A549 (cell line): ENCODE data around the gene STAC. TPM values are rescaled to one million over a fixed set of nuclear protein-coding genes. Genes with fewer than 3 reads are reported as not detected.

ENCODE experiments used
- ATAC-seq, 2 experiments: fragments of 200-7000 bp in 1 of 2; fragments of >200 bp in 1 of 2; cut with Nextera tagmentation in 1 of 2; cut with Tn5 transposase in 1 of 2; 3 replicates each; pipeline versions ENCODE4 v1.8.0 to v1.9.1; 2018 to 2020; ENCODE audit warnings: mild to moderate bottlenecking in 1 of 2, moderate library complexity in 1 of 2
- CTCF ChIA-PET: fragments of 300-600 bp; sonication (Branson Sonifier 250); formaldehyde crosslinking; extraction: SDS; loops from one replicate; lab custom pipeline; 2021; ENCODE audit warnings: antibody characterized with exemption, inconsistent platforms; lab: Yijun Ruan, JAX
- POLR2A ChIA-PET: fragments of 350-600 bp; formaldehyde crosslinking; extraction: SDS; loops from one replicate; lab custom pipeline; 2021; ENCODE audit warnings: antibody characterized with exemption, inconsistent platforms; lab: Yijun Ruan, JAX
- DNase-seq, 2 experiments: peaks; one replicate each; pipeline versions ENCODE4 v3.0.0 to v3.0.0-alpha.2; 2011 to 2016; ENCODE audit warnings: low read depth in 1 of 2, low spot score in 1 of 2
- FAIRE-seq: peaks from 2 replicates; lab custom pipeline; 2011; peaks lifted over from hg19 to GRCh38; lab: Jason Lieb, UNC
- H3K27ac ChIP-seq, 2 experiments: fragments of >200 bp; sonication (Bioruptor Twin); formaldehyde crosslinking; 3 replicates each; pipeline ENCODE4 v1.5.1; 2016 to 2017
- H3K4me1 ChIP-seq: fragments of >200 bp; sonication (Bioruptor Twin); formaldehyde crosslinking; 3 replicates; pipeline ENCODE4 v1.6.1; 2016
- H3K4me2 ChIP-seq: fragments of >200 bp; sonication (Bioruptor Twin); formaldehyde crosslinking; 3 replicates; pipeline ENCODE4 v1.6.1; 2016
- H3K4me3 ChIP-seq: fragments of >200 bp; sonication (Bioruptor Twin); formaldehyde crosslinking; 3 replicates; pipeline ENCODE4 v1.5.1; 2016
- H3K9me3 ChIP-seq: fragments of >200 bp; sonication (Bioruptor Twin); formaldehyde crosslinking; 3 replicates; pipeline ENCODE4 v1.6.1; 2016
- BCL3 ChIP-seq: fragments of >200 bp; sonication (Bioruptor Twin); formaldehyde crosslinking; IDR thresholded peaks from 3 replicates; pipeline ENCODE4 v1.6.1; 2016
- CBX2 ChIP-seq: fragments of 200-600 bp; sonication (generic); IDR thresholded peaks from 2 replicates; pipeline ENCODE4 v1.6.1; 2016; ENCODE audit warnings: low read depth, mild to moderate bottlenecking, borderline replicate concordance
- CBX8 ChIP-seq: fragments of 200-600 bp; sonication (generic); IDR thresholded peaks from 2 replicates; pipeline ENCODE4 v1.6.1; 2016
- CEBPB ChIP-seq, 2 experiments: fragments of >200 bp in 1 of 2; sonication (Bioruptor Twin) in 1 of 2; formaldehyde crosslinking in 1 of 2; IDR thresholded peaks; 2 replicates each; pipeline ENCODE4 v1.6.1; 2012 to 2016
- CHD2 ChIP-seq: fragments of 150-350 bp; IDR thresholded peaks from 2 replicates; pipeline ENCODE4 v1.6.1; 2014; ENCODE audit warnings: low read length; ENCODE audit not compliant: partially characterized antibody
- CTCF ChIP-seq: fragments of >200 bp; sonication (Bioruptor Twin); formaldehyde crosslinking; IDR thresholded peaks from 3 replicates; pipeline ENCODE4 v1.5.1; 2016
- EHF ChIP-seq: fragments of 250-450 bp; sonication (Bioruptor Pico); IDR thresholded peaks from 2 replicates; pipeline ENCODE4 v1.5.0; 2020; ENCODE audit warnings: mild to moderate bottlenecking
- EHMT2 ChIP-seq: fragments of 200-600 bp; sonication (generic); IDR thresholded peaks from 2 replicates; pipeline ENCODE4 v1.6.1; 2016; ENCODE audit warnings: antibody characterized with exemption, low read depth, mild to moderate bottlenecking, moderate library complexity
- EP300 ChIP-seq, 2 experiments: fragments of >200 bp; sonication (Bioruptor Twin); formaldehyde crosslinking; IDR thresholded peaks; 2 replicates in 1 of 2; 3 replicates in 1 of 2; pipeline ENCODE4 v1.6.1; 2016 to 2017
- ESRRA ChIP-seq: fragments of 150-350 bp; IDR thresholded peaks from 2 replicates; pipeline ENCODE4 v1.6.1; 2014; ENCODE audit warnings: mild to moderate bottlenecking, low read length, borderline replicate concordance
- FOSB ChIP-seq: fragments of 250-450 bp; sonication (Bioruptor Pico); IDR thresholded peaks from 2 replicates; pipeline ENCODE4 v1.5.0; 2020; ENCODE audit warnings: mild to moderate bottlenecking, moderate library complexity
- FOXS1 ChIP-seq: fragments of 250-450 bp; sonication (Bioruptor Pico); IDR thresholded peaks from 2 replicates; pipeline ENCODE4 v1.5.0; 2020; ENCODE audit warnings: mild to moderate bottlenecking, moderate library complexity
- GATA3 ChIP-seq: IDR thresholded peaks from 2 replicates; pipeline ENCODE4 v1.6.1; 2012; ENCODE audit warnings: borderline replicate concordance
- HES2 ChIP-seq: fragments of >200 bp; sonication (Bioruptor Twin); formaldehyde crosslinking; IDR thresholded peaks from 2 replicates; pipeline ENCODE4 v1.6.1; 2016
- HEYL ChIP-seq: fragments of 250-450 bp; sonication (Bioruptor Pico); IDR thresholded peaks from 2 replicates; pipeline ENCODE4 v1.8.0; 2021; ENCODE audit warnings: mild to moderate bottlenecking, moderate library complexity
- HMGXB4 ChIP-seq: fragments of 250-450 bp; sonication (Bioruptor Pico); IDR thresholded peaks from 2 replicates; pipeline ENCODE4 v1.5.0; 2021; ENCODE audit warnings: mild to moderate bottlenecking, moderate library complexity, borderline replicate concordance
- HOXB13 ChIP-seq: fragments of 250-450 bp; sonication (Bioruptor Pico); IDR thresholded peaks from 2 replicates; pipeline ENCODE4 v1.5.0; 2020; ENCODE audit warnings: low read depth, mild to moderate bottlenecking, moderate library complexity
- HOXB5 ChIP-seq: fragments of 250-450 bp; sonication (Bioruptor Pico); IDR thresholded peaks from 2 replicates; pipeline ENCODE4 v1.5.0; 2020; ENCODE audit warnings: mild to moderate bottlenecking, moderate library complexity
- JUNB ChIP-seq: fragments of >200 bp; sonication (Bioruptor Twin); formaldehyde crosslinking; IDR thresholded peaks from 2 replicates; pipeline ENCODE4 v1.6.1; 2016
- MYC ChIP-seq: IDR thresholded peaks from 2 replicates; pipeline ENCODE4 v1.6.1; 2012; ENCODE audit warnings: mild to moderate bottlenecking, inconsistent platforms, low read length, improper control_type of control experiment, borderline replicate concordance
- NFE2L2 ChIP-seq: fragments of 150-350 bp; conservative IDR thresholded peaks from 2 replicates; pipeline ENCODE4 v1.6.1; 2014; ENCODE audit warnings: low read length
- NR3C1 ChIP-seq: fragments of >200 bp; sonication (Bioruptor Twin); formaldehyde crosslinking; IDR thresholded peaks from 3 replicates; pipeline ENCODE4 v1.6.1; 2017
- PBX3 ChIP-seq: IDR thresholded peaks from 2 replicates; pipeline ENCODE4 v1.6.1; 2012
- PHF8 ChIP-seq: fragments of 200-600 bp; sonication (generic); IDR thresholded peaks from 2 replicates; pipeline ENCODE4 v1.6.1; 2016; ENCODE audit warnings: low read depth, mild to moderate bottlenecking, antibody characterized with exemption, moderate library complexity, borderline replicate concordance
- POLR2A ChIP-seq: IDR thresholded peaks from 2 replicates; pipeline ENCODE4 v1.6.1; 2012; ENCODE audit warnings: mild to moderate bottlenecking, low read length
- POLR2AphosphoS2 ChIP-seq: conservative IDR thresholded peaks from 2 replicates; pipeline ENCODE4 v1.6.1; 2012; ENCODE audit warnings: low read length, improper control_type of control experiment, inconsistent platforms
- RARB ChIP-seq: fragments of 250-450 bp; sonication (Bioruptor Pico); IDR thresholded peaks from 2 replicates; pipeline ENCODE4 v1.8.0; 2021; ENCODE audit warnings: mild to moderate bottlenecking, moderate library complexity
- RFX5 ChIP-seq: fragments of 450-650 bp; IDR thresholded peaks from 2 replicates; pipeline ENCODE4 v1.7.1; 2014; ENCODE audit warnings: antibody characterized with exemption, mild to moderate bottlenecking, moderate library complexity
- RNF2 ChIP-seq: fragments of 200-600 bp; sonication (generic); IDR thresholded peaks from 2 replicates; pipeline ENCODE4 v1.6.1; 2016; ENCODE audit warnings: low read depth, mild to moderate bottlenecking, antibody characterized with exemption, moderate library complexity, borderline replicate concordance
- TFCP2L1 ChIP-seq: fragments of 250-450 bp; sonication (Bioruptor Pico); IDR thresholded peaks from 2 replicates; pipeline ENCODE4 v1.5.0; 2021; ENCODE audit warnings: mild to moderate bottlenecking
- ZC3H11A ChIP-seq: fragments of 450-650 bp; IDR thresholded peaks from 2 replicates; pipeline ENCODE4 v1.6.1; 2014; ENCODE audit warnings: antibody characterized with exemption, mild to moderate bottlenecking
- WGBS: methylation state at CpG from one replicate; pipeline ENCODE4 v1.1.6; 2017; ENCODE audit errors: missing lambda C conversion rate; 5-methylcytosine and 5-hydroxymethylcytosine counted together
- polyA plus RNA-seq, 4 experiments: library from polyadenylated mRNA; depleted of rRNA in 3 of 4; stranded (reverse); fragments of >200 nt; fragmentation: RNase III in 1 of 4; extraction: RNeasy Plus Mini Kit Qiagen cat#74134 plus additional on column Dnase treatment in 1 of 4; gene quantifications; 2 replicates in 3 of 4; 3 replicates in 1 of 4; pipeline ENCODE4 v1.2.3, GENCODE V29; 2011 to 2017
- TF ChIP-seq, protein P1 (sequence below): IDR thresholded peaks from 2 replicates; pipeline ENCODE4 v1.6.1; 2012
- TF ChIP-seq, protein P2 (sequence below): fragments of 150-350 bp; IDR thresholded peaks from 2 replicates; pipeline ENCODE4 v1.6.1; 2014; ENCODE audit warnings: low read depth, mild to moderate bottlenecking, low read length

STAC gene
- polyA plus RNA-seq, 2 of the 4 experiments (the other 2 are of a cell fraction), result 2.2 to 3.4 TPM

GRCh38 chr3:36409862-36410261 is 29.6 kb downstream of the STAC start:
- FAIRE-seq (peak; percentile 23), DNase-seq (no peak), ATAC-seq (no peak)
- no peaks in the 10 kb centered on the region for H3K9me3 ChIP-seq
- H3K27ac ChIP-seq, result no peak overlapping the region
- H3K4me3 ChIP-seq, result no peak overlapping the region
- H3K4me2 ChIP-seq, result no peak overlapping the region
- POLR2A ChIA-PET, result no interaction called here
- 56% methylated on average over 2 of the region's 2 CpGs for WGBS
- TF ChIP-seq, protein P1, sequence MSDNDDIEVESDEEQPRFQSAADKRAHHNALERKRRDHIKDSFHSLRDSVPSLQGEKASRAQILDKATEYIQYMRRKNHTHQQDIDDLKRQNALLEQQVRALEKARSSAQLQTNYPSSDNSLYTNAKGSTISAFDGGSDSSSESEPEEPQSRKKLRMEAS, result no peak
- TF ChIP-seq TFCP2L1 (no peak), POLR2AphosphoS2 (no peak), EHMT2 (no peak), JUNB (no peak), FOXS1 (no peak), POLR2A (no peak), EP300 (IDR thresholded peaks at IDR 0.05) (no peak), PBX3 (no peak), RNF2 (no peak), HOXB5 (no peak), BCL3 (no peak), NR3C1 (no peak), RARB (CRISPR knock-in tag) (no peak), HOXB13 (CRISPR knock-in tag) (no peak), CEBPB (IDR thresholded peaks at IDR 0.05) (no peak), ESRRA (no peak), CBX2 (no peak), FOSB (CRISPR knock-in tag) (no peak)
- CTCF ChIA-PET, result interaction anchor here (0.8 kb wide), 1 partner anchor 131 kb away, joined by 3 read pairs; no protein-coding TSS in a partner anchor
- H3K4me1 ChIP-seq, result no peaks in the 10 kb centered on the region

- Histone ChIP-seq H3K4me1 (no peaks in the 10 kb centered on the region), H3K4me2 (no peak overlapping the region), H3K9me3 (peaks cover 9% of the 10 kb centered on the region; the same call in 1 of the 3 replicates), H3K27ac (no peak overlapping the region), H3K4me3 (no peak overlapping the region)
- ChIA-PET CTCF (interaction anchor here (0.6 kb wide), 1 partner anchor 144 kb away, joined by 4 read pairs; no protein-coding TSS in a partner anchor), POLR2A (no interaction called here)
- ATAC-seq, result no peak
- TF ChIP-seq FOXS1 (no peak), HEYL (CRISPR knock-in tag) (no peak), GATA3 (no peak), NFE2L2 (no peak), EHMT2 (no peak), EHF (no peak), RFX5 (no peak), CHD2 (no peak), POLR2AphosphoS2 (no peak), RARB (CRISPR knock-in tag) (no peak), CTCF (no peak), HMGXB4 (CRISPR knock-in tag) (no peak), ZC3H11A (no peak), PHF8 (no peak), EP300 (IDR thresholded peaks at IDR 0.05) (no peak), CBX8 (no peak), MYC (no peak), HES2 (no peak)
- TF ChIP-seq, protein P2, sequence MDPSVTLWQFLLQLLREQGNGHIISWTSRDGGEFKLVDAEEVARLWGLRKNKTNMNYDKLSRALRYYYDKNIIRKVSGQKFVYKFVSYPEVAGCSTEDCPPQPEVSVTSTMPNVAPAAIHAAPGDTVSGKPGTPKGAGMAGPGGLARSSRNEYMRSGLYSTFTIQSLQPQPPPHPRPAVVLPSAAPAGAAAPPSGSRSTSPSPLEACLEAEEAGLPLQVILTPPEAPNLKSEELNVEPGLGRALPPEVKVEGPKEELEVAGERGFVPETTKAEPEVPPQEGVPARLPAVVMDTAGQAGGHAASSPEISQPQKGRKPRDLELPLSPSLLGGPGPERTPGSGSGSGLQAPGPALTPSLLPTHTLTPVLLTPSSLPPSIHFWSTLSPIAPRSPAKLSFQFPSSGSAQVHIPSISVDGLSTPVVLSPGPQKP, result no peak
- no peak for FAIRE-seq
- DNase-seq, result no peak
- WGBS, result 0% methylated on average over 1 of the region's 1 CpG
These were observed 31.3 kb downstream of the STAC start for GRCh38 chr3:36411587-36411986.
